Colonic mucosa (tissue), 4 donors: ENCODE measurements around the gene ZFC3H1. TPM values are rescaled to one million over a fixed set of nuclear protein-coding genes. Genes with fewer than 3 reads are reported as not detected.
"Not testable (repeated sequence)": the region's sequence is repeated elsewhere in the genome, so short reads cannot be mapped to it uniquely, and the experiment has no call there.

Experiments
- DNase-seq: peaks from one replicate; pipeline ENCODE4 v3.0.0-alpha.2; 2020
- H3K27ac ChIP-seq: fragments of 200-600 bp; one replicate; pipeline ENCODE4 v1.8.0; 2021
- H3K27me3 ChIP-seq: fragments of 200-600 bp; one replicate; pipeline ENCODE4 v1.8.0; 2021
- H3K36me3 ChIP-seq: fragments of 200-600 bp; one replicate; pipeline ENCODE4 v1.8.0; 2021
- H3K4me1 ChIP-seq: fragments of 200-600 bp; one replicate; pipeline ENCODE4 v1.8.0; 2021; ENCODE audit warnings: mild to moderate bottlenecking
- H3K4me3 ChIP-seq: fragments of 200-600 bp; one replicate; pipeline ENCODE4 v1.8.0; 2021
- H3K9ac ChIP-seq, 2 donors: one replicate each; pipeline ENCODE4 v1.7.0; 2013; ENCODE audit warnings: control low read depth in 2 of 2, low read depth in 2 of 2, low read length in 2 of 2
- H3K9me3 ChIP-seq: fragments of 200-600 bp; one replicate; pipeline ENCODE4 v1.8.0; 2021
- intact Hi-C: fragments of 100-400 bp; cut with DNase I; formaldehyde crosslinking; loops from one replicate; pipeline ENCODE4 v1.14.1; 2022
- total RNA-seq, 2 donors: library from RNA; stranded (reverse); fragmentation: NEBNext Ultra II Directional in 1 of 2; extraction: Animal tissue kit (Norgen Biotek cat#: 25700) in 1 of 2; gene quantifications; one replicate each; pipeline ENCODE4 v1.2.1, GENCODE V29; 2021
- TF ChIP-seq, protein P1 (sequence below): fragments of 200-600 bp; IDR thresholded peaks from one replicate; pipeline ENCODE4 v1.8.0; 2022; ENCODE audit warnings: antibody characterized with exemption, mild to moderate bottlenecking
- donor health status: healthy.
- donor health status: DM: no; HTN: no; CAD: no.
- donor health status: DM: no; HTN: no; CAD: no.

The ZFC3H1 gene
- total RNA-seq, 2 donors from 2014 or later: 37.8 to 38.8 TPM

DNA sequence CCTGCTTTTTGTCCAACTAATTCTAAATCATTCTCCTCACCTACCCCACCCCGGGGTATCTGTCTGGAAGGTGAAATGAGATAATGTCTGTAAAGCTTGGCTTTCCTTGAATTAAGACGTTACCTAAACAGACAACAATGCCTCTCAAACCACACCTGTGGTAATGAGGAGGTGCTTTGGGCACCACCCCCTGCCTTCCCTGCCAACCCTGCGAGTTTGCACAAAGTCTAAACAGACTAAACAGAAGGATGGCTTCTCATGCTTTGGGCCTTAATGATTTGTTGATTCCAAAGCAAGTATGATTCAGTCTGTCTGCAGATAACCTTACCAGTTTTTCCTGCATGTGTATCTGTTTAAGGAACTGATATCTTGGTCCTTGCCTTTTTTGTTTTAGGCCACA lies 82.4 kb downstream of the ZFC3H1 start:
- TF ChIP-seq, protein P1, sequence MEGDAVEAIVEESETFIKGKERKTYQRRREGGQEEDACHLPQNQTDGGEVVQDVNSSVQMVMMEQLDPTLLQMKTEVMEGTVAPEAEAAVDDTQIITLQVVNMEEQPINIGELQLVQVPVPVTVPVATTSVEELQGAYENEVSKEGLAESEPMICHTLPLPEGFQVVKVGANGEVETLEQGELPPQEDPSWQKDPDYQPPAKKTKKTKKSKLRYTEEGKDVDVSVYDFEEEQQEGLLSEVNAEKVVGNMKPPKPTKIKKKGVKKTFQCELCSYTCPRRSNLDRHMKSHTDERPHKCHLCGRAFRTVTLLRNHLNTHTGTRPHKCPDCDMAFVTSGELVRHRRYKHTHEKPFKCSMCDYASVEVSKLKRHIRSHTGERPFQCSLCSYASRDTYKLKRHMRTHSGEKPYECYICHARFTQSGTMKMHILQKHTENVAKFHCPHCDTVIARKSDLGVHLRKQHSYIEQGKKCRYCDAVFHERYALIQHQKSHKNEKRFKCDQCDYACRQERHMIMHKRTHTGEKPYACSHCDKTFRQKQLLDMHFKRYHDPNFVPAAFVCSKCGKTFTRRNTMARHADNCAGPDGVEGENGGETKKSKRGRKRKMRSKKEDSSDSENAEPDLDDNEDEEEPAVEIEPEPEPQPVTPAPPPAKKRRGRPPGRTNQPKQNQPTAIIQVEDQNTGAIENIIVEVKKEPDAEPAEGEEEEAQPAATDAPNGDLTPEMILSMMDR: no peak

DNA sequence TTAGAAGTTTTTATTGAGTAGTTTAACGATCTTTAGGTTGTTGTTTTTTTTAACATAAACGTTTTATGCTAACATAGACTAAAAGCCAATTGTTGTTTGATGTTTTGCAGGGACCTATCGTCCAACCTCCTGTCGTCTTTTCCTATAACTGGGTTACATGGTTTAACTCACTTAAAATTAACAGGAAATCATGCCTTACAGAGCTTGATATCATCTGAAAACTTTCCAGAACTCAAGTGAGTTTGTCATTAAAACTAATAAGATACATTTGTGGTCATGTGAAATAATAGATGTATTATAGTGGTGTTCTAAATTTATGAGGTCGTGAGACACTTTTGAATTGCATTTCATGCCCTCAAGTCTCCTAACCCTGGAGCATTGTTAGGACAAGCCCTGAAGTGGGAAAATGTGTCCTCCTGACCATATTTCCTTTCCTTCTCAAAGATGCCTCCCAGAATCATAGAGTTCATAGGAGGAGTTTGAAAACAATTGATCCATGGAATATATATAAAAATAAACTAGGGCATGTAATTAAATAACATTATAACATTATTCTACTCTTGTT lies 84.9 kb downstream of the ZFC3H1 start:
- TF ChIP-seq, protein P1: no peak
- Histone ChIP-seq H3K9me3 (no peaks in the 10 kb centered on the region), H3K4me1 (no peaks in the 10 kb centered on the region), H3K27ac (no peak overlapping the region), H3K4me3 (no peak overlapping the region), H3K27me3 (no peaks in the 10 kb centered on the region), H3K36me3 (no peaks in the 10 kb centered on the region), H3K9ac (no peak overlapping the region)
- intact Hi-C loops: no loop called here
- no peak for DNase-seq

More for the DNA sequence above, 82.4 kb downstream of the ZFC3H1 start:
- Histone ChIP-seq H3K9me3 (no peaks in the 10 kb centered on the region), H3K9ac (no peak overlapping the region), H3K27me3 (no peaks in the 10 kb centered on the region), H3K27ac (no peak overlapping the region), H3K4me1 (no peaks in the 10 kb centered on the region), H3K4me3 (no peak overlapping the region), H3K36me3 (no peaks in the 10 kb centered on the region)
- intact Hi-C loops: no loop called here
- DNase-seq: no peak

DNA sequence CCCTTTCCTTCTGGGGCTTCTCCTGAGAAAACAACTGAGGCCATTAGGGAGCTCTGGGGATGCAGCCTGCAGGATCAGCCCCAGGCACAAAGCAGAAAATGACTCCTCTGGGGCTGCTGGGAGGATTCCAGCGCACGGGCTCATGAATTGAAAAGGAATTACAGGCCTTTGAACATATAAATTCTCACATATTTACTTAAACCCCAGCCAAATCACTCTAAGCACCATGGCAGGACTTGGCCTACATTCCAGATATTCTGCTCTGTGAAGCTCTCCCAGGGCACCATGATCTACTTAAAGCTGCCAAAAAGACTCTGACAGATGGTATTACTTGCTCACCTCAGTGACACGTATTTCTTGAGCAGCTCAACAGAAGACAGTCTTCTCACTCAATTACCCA lies 87.2 kb downstream of the ZFC3H1 start:
- DNase-seq: no peak
- H3K9ac ChIP-seq: no peak overlapping the region
- no peak overlapping the region for H3K4me3 ChIP-seq
- H3K36me3 ChIP-seq: no peaks in the 10 kb centered on the region
- intact Hi-C loops: no loop called here
- H3K9me3 ChIP-seq: no peaks in the 10 kb centered on the region
- TF ChIP-seq, protein P1: no peak
- no peaks in the 10 kb centered on the region for H3K4me1 ChIP-seq
- no peak overlapping the region for H3K27ac ChIP-seq
- H3K27me3 ChIP-seq: no peaks in the 10 kb centered on the region

- H3K4me1 ChIP-seq, DNase-seq, H3K9ac ChIP-seq, H3K4me3 ChIP-seq, H3K27me3 ChIP-seq, H3K9me3 ChIP-seq, H3K36me3 ChIP-seq, intact Hi-C loops, H3K27ac ChIP-seq: not testable (repeated sequence)
These were observed 93.8 kb downstream of the ZFC3H1 start for GRCh38 chr12:71569885-71570284.

DNA sequence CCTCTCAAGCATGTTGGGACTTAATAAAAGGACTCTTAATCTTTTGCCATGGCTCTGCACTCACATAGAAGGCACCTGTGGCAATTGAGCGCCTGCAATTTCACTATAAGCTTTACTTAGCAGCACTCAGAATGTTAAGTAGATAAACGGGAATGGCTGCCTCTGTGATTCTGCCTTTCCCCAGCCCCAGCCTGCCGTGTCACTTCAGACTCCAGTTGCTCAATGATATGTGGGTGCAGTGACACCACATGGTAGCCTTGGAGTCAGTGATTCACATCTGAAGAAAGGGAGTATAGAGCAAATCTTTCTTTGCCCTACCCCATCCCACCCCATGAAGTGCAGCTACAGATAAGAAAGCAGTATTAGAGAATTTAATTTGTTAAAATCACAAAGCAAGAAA lies 96.1 kb downstream of the ZFC3H1 start:
- no peak for DNase-seq
- Histone ChIP-seq H3K4me3 (no peak overlapping the region), H3K27me3 (no peaks in the 10 kb centered on the region), H3K9me3 (no peaks in the 10 kb centered on the region), H3K4me1 (no peaks in the 10 kb centered on the region), H3K9ac (no peak overlapping the region), H3K36me3 (no peaks in the 10 kb centered on the region), H3K27ac (no peak overlapping the region)
- intact Hi-C loops: no loop called here
- TF ChIP-seq, protein P1: no peak

DNA sequence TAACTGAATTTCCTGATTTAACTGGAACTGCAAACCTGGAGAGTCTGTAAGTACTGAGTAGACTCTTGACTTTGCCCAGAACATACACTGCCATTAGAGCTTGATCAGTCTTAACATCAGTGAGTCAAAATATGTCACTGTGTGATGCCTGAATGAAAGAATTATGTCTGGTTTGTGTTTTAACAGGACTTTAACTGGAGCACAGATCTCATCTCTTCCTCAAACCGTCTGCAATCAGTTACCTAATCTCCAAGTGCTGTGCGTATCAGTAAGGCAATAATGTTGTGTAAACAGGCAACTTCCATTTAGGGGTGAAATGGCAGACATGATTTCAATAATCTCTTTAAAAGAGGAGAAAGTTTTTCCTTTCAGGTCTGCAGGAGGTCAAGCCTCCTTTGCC lies 97.0 kb downstream of the ZFC3H1 start:
- intact Hi-C loops: no loop called here
- H3K4me1 ChIP-seq: no peaks in the 10 kb centered on the region

More for the DNA sequence above, 97.0 kb downstream of the ZFC3H1 start:
- H3K9me3 ChIP-seq: no peaks in the 10 kb centered on the region
- H3K27ac ChIP-seq: no peak overlapping the region
- no peak overlapping the region for H3K9ac ChIP-seq
- no peaks in the 10 kb centered on the region for H3K27me3 ChIP-seq
- H3K36me3 ChIP-seq: no peaks in the 10 kb centered on the region
- TF ChIP-seq, protein P1: no peak
- no peak overlapping the region for H3K4me3 ChIP-seq
- DNase-seq: no peak
